IPS-15b (cell line): Measurements from ENCODE around the gene HJURP.

Experiments used
- H3K27me3 ChIP-seq: one replicate; pipeline ENCODE4 v1.6.1; 2013; ENCODE audit warnings: low read length; ENCODE audit not compliant: control insufficient read depth, insufficient read depth
- H3K36me3 ChIP-seq: one replicate; pipeline ENCODE4 v1.6.1; 2013; ENCODE audit warnings: low read length; ENCODE audit not compliant: control insufficient read depth, insufficient read depth
- H3K4me1 ChIP-seq: one replicate; pipeline ENCODE4 v1.6.1; 2013; ENCODE audit warnings: mild to moderate bottlenecking, low read length; ENCODE audit not compliant: control insufficient read depth, insufficient read depth
- H3K4me3 ChIP-seq: one replicate; pipeline ENCODE4 v1.5.1; 2013; ENCODE audit warnings: low read depth, low read length
- H3K9ac ChIP-seq: one replicate; pipeline ENCODE4 v1.6.1; 2013; ENCODE audit warnings: low read depth, mild to moderate bottlenecking, low read length
- H3K9me3 ChIP-seq: one replicate; pipeline ENCODE4 v1.6.1; 2013; ENCODE audit warnings: mild to moderate bottlenecking, low read length; ENCODE audit not compliant: control insufficient read depth, insufficient read depth

Gene HJURP

GRCh38 chr2:233836359-233836758 is 18.0 kb downstream of the HJURP start:
- H3K4me3 ChIP-seq = no peak overlapping the region
- H3K4me1 ChIP-seq = no peaks in the 10 kb centered on the region
- H3K27me3 ChIP-seq = no peaks in the 10 kb centered on the region
- H3K9ac ChIP-seq = no peak overlapping the region
- H3K9me3 ChIP-seq = no peaks in the 10 kb centered on the region
- peaks cover 38% of the 10 kb centered on the region for H3K36me3 ChIP-seq

GRCh38 chr2:233835230-233836186 is 18.8 kb downstream of the HJURP start:
- no peak overlapping the region for H3K4me3 ChIP-seq
- H3K9me3 ChIP-seq = no peaks in the 10 kb centered on the region
- no peaks in the 10 kb centered on the region for H3K27me3 ChIP-seq
- H3K9ac ChIP-seq = no peak overlapping the region
- no peaks in the 10 kb centered on the region for H3K4me1 ChIP-seq
- H3K36me3 ChIP-seq = peaks cover 32% of the 10 kb centered on the region

GRCh38 chr2:233833345-233833744 is 21.0 kb downstream of the HJURP start:
- Histone ChIP-seq H3K9ac (no peak overlapping the region), H3K4me3 (no peak overlapping the region), H3K4me1 (no peaks in the 10 kb centered on the region), H3K36me3 (peaks cover 17% of the 10 kb centered on the region), H3K27me3 (no peaks in the 10 kb centered on the region), H3K9me3 (no peaks in the 10 kb centered on the region)

GRCh38 chr2:233832869-233833311 is 21.4 kb downstream of the HJURP start:
- H3K9me3 ChIP-seq = no peaks in the 10 kb centered on the region
- H3K27me3 ChIP-seq = no peaks in the 10 kb centered on the region
- H3K4me3 ChIP-seq = no peak overlapping the region
- H3K36me3 ChIP-seq = peaks cover 15% of the 10 kb centered on the region
- no peaks in the 10 kb centered on the region for H3K4me1 ChIP-seq
- H3K9ac ChIP-seq = no peak overlapping the region

- no peaks in the 10 kb centered on the region for H3K27me3 ChIP-seq
- H3K36me3 ChIP-seq = peaks cover 12% of the 10 kb centered on the region
- H3K4me3 ChIP-seq = no peak overlapping the region
- H3K9ac ChIP-seq = no peak overlapping the region
- no peaks in the 10 kb centered on the region for H3K9me3 ChIP-seq
- no peaks in the 10 kb centered on the region for H3K4me1 ChIP-seq
These were observed 21.9 kb downstream of the HJURP start for GRCh38 chr2:233832414-233832813.

- H3K27me3 ChIP-seq = no peaks in the 10 kb centered on the region
- no peaks in the 10 kb centered on the region for H3K4me1 ChIP-seq
- no peaks in the 10 kb centered on the region for H3K9me3 ChIP-seq
- H3K9ac ChIP-seq = no peak overlapping the region
- H3K36me3 ChIP-seq = peaks cover 12% of the 10 kb centered on the region
- no peak overlapping the region for H3K4me3 ChIP-seq
These were observed 22.5 kb downstream of the HJURP start for GRCh38 chr2:233831861-233832260.

GRCh38 chr2:233831011-233831721 is 23.2 kb downstream of the HJURP start:
- no peaks in the 10 kb centered on the region for H3K9me3 ChIP-seq
- no peaks in the 10 kb centered on the region for H3K27me3 ChIP-seq
- peaks cover 5% of the 10 kb centered on the region for H3K36me3 ChIP-seq
- no peaks in the 10 kb centered on the region for H3K4me1 ChIP-seq
- no peak overlapping the region for H3K9ac ChIP-seq
- no peak overlapping the region for H3K4me3 ChIP-seq

- no peak overlapping the region for H3K9ac ChIP-seq
- no peaks in the 10 kb centered on the region for H3K4me1 ChIP-seq
These were observed 24.1 kb downstream of the HJURP start for GRCh38 chr2:233830111-233830802.

GRCh38 chr2:233829193-233830110 is 24.9 kb downstream of the HJURP start:
- Histone ChIP-seq H3K27me3 (no peaks in the 10 kb centered on the region), H3K36me3 (no peaks in the 10 kb centered on the region), H3K4me3 (no peak overlapping the region), H3K9ac (no peak overlapping the region), H3K4me1 (no peaks in the 10 kb centered on the region), H3K9me3 (no peaks in the 10 kb centered on the region)

More at GRCh38 chr2:233830111-233830802, 24.1 kb downstream of the HJURP start:
- Histone ChIP-seq H3K9me3 (no peaks in the 10 kb centered on the region), H3K36me3 (no peaks in the 10 kb centered on the region), H3K4me3 (no peak overlapping the region), H3K27me3 (no peaks in the 10 kb centered on the region)

GRCh38 chr2:233828546-233829192 is 25.7 kb downstream of the HJURP start:
- Histone ChIP-seq H3K27me3 (no peaks in the 10 kb centered on the region), H3K4me3 (no peak overlapping the region), H3K9me3 (no peaks in the 10 kb centered on the region), H3K4me1 (no peaks in the 10 kb centered on the region), H3K9ac (no peak overlapping the region), H3K36me3 (no peaks in the 10 kb centered on the region)
